Peyer's patch (tissue), 4 donors: ENCODE results near the gene GPC5.

Experiments used
- CTCF ChIP-seq, 6 experiments: fragments of 450-650 bp in 4 of 6; fragments of 200-600 bp in 2 of 6; sonication (generic) in 1 of 6; IDR thresholded peaks; one replicate each; pipeline ENCODE4 v1.5.1; 2017 to 2019; ENCODE audit warnings: antibody characterized with exemption in 6 of 6, mild to moderate bottlenecking in 3 of 6, moderate library complexity in 1 of 6
- POLR2A ChIP-seq, 2 donors: fragments of 450-650 bp; IDR thresholded peaks; one replicate each; pipeline ENCODE4 v1.5.1; 2017; ENCODE audit warnings: antibody characterized with exemption in 2 of 2, mild to moderate bottlenecking in 2 of 2, moderate library complexity in 2 of 2

GRCh38 chr13:91764527-91764926, 366.1 kb downstream of the GPC5 start:
- no peak for TF ChIP-seq CTCF (IDR thresholded peaks at IDR 0.05)
- no peak for TF ChIP-seq POLR2A (IDR thresholded peaks at IDR 0.05)
